Measurements from ENCODE around the gene CFAP107.

The CFAP107 gene

GRCh38 chr1:12763479-12763878 is 17.5 kb downstream of the CFAP107 start:
- POLR2A ChIA-PET = no interaction called here
- TF ChIP-seq, protein P1, sequence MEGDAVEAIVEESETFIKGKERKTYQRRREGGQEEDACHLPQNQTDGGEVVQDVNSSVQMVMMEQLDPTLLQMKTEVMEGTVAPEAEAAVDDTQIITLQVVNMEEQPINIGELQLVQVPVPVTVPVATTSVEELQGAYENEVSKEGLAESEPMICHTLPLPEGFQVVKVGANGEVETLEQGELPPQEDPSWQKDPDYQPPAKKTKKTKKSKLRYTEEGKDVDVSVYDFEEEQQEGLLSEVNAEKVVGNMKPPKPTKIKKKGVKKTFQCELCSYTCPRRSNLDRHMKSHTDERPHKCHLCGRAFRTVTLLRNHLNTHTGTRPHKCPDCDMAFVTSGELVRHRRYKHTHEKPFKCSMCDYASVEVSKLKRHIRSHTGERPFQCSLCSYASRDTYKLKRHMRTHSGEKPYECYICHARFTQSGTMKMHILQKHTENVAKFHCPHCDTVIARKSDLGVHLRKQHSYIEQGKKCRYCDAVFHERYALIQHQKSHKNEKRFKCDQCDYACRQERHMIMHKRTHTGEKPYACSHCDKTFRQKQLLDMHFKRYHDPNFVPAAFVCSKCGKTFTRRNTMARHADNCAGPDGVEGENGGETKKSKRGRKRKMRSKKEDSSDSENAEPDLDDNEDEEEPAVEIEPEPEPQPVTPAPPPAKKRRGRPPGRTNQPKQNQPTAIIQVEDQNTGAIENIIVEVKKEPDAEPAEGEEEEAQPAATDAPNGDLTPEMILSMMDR (IDR thresholded peaks at IDR 0.05; ENCODE audit: control extremely low read depth, extremely low read depth, low read depth, missing control alignments) = no peak
- DNase-seq (ENCODE audit: extremely low spot score) = no peak
- CTCF ChIA-PET = interaction anchor here (0.7 kb wide), 1 partner anchor 12 kb away, joined by 3 read pairs; no protein-coding TSS in a partner anchor

- ChIA-PET POLR2A (interaction anchor here (0.6 kb wide), 1 partner anchor 854 kb away, joined by 6 read pairs; no protein-coding TSS in a partner anchor), CTCF (interaction anchor here (0.7 to 1.0 kb wide), 2 partner anchors 12 kb away, joined by 3 read pairs; no protein-coding TSS in a partner anchor)
- TF ChIP-seq, protein P1 (IDR thresholded peaks at IDR 0.05; ENCODE audit: control extremely low read depth, extremely low read depth, low read depth, missing control alignments) = no peak
- DNase-seq (ENCODE audit: extremely low spot score) = no peak
Observed at GRCh38 chr1:12764016-12764415, 18.0 kb downstream of the CFAP107 start.

DNA sequence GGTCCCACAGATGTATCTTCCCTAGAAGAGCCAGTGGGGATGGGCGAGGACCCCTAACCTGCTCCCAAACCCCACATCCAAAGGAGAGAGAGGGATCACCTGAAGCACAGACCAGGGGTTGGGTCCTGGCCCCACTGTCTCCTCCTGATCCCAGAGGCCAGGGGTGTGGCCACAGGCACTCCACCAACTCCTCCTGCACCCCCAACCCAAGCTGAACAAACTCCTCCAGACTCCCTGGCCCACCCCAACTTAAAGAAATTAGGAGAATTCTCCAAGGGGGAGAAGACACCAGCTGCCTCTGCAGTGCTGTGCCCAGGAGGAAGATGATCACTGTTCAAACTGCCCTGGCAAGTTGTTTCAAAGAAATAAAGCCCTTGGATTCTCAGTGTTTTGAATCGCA is 23.0 kb downstream of the CFAP107 start:
- DNase-seq (ENCODE audit: extremely low spot score) = peak; percentile 1
- TF ChIP-seq, protein P1 (IDR thresholded peaks at IDR 0.05; ENCODE audit: control extremely low read depth, extremely low read depth, low read depth, missing control alignments) = no peak
- ChIA-PET POLR2A (no interaction called here), CTCF (no interaction called here)

GRCh38 chr1:12769976-12770505 is 24.0 kb downstream of the CFAP107 start:
- ChIA-PET CTCF (no interaction called here), POLR2A (no interaction called here)
- TF ChIP-seq, protein P1 (IDR thresholded peaks at IDR 0.05; ENCODE audit: control extremely low read depth, extremely low read depth, low read depth, missing control alignments) = no peak
- peak; percentile 2 for DNase-seq (ENCODE audit: extremely low spot score)

- POLR2A ChIA-PET = no interaction called here
- TF ChIP-seq, protein P1 (IDR thresholded peaks at IDR 0.05; ENCODE audit: control extremely low read depth, extremely low read depth, low read depth, missing control alignments) = no peak
- CTCF ChIA-PET = no interaction called here
- DNase-seq (ENCODE audit: extremely low spot score) = peak; percentile 1
Observed at GRCh38 chr1:12770620-12771019, 24.6 kb downstream of the CFAP107 start.

DNA sequence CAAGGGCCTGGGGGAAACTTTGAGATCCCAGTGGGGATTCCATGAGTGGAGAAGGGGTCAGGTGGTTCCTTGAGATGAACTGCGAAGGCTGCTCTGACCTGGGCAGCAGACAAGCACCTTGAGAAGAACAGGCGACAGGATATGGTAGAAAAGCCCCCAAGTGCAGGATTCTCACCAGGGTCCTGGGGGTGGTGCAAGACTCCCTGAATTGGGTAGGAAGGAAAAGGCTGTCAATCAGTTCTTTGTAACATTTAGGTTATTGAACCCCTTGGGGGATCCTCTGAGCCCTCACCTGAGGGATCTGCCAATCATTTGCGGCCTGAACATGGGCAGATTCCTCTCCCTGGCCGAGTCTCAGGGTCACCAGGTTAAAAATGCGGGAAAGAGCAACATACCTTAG is 25.2 kb downstream of the CFAP107 start:
- ChIA-PET POLR2A (no interaction called here), CTCF (no interaction called here)
- peak; percentile 1 for DNase-seq (ENCODE audit: extremely low spot score)
- TF ChIP-seq, protein P1 (IDR thresholded peaks at IDR 0.05; ENCODE audit: control extremely low read depth, extremely low read depth, low read depth, missing control alignments) = no peak

Data from GM10248 (cell line).